Non-pigmented ciliary epithelial cell (primary cell): ENCODE results near the gene RTN1.
A peak's percentile ranks its signal among the peaks of the same experiment; 100 is the strongest.

ENCODE experiments used
- DNase-seq: peaks from one replicate; pipeline ENCODE4 v3.0.0-alpha.2; 2010; ENCODE audit warnings: low read depth

RTN1 gene

DNA sequence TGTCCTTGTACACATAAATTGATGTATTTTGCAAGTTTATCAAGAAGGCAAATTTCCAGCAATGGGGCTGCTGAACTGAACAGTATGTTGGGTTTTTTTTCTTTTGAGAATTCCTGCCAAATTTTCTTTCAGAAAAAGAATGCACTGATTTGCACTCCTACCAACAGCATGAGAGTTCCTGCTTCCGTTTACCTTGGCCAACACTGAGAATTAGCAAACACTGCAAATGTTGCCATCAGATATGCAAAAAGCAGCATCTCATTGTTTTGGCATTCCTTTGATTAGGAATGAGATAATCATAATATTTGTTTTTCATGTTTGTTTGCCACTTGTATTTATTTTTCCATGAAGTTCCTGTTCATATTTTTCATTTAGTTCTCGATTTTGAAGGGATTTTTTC is 82.4 kb downstream of the RTN1 start:
- no peak for DNase-seq

DNA sequence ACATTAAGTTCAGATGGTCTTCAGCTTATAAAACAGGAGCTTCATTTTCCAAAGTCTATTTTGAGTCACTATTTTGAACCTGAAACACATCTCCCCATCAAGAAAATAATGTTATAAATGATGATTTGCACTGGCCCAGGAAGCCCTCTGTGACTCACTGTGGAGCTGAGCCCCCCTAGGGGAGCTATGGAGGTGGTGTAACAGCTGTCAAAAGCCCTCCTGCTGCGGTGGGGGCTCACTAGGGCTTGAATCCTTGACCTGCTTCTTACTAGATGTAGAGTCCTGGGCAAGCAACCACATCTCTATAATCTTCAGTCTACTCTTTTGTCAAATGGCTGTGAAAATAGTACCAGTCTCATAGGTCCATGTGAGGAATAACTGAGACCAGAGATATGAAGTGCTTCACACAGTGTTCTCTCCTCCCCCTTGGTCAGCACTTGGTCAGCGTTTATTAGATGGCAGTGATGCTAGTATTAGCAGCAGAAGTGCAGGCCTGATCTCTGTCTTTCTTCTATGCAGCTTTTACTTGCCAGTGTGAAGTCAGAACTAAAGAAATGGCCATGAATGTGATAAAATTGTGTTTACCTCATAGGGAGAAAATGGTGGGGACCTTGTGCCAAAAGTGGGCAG is 83.4 kb downstream of the RTN1 start:
- DNase-seq: no peak

DNA sequence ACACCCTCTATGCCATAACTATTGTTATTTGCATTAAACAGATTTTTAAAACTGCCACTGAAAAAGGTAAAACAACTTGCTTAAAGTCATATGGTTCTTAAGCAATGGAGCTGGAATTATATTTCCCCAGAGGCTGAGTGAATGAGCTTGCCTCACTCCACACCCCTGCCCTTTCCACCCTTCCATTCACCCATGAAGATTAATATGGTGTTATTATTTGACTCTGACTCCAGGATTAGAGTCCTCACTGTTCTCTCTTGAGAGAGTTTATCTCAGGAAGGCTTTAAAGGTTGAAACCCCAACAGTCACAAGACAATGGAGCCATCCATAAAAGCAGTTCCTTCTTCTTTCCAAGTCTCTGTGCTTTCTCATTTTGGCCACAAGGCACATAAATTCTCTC is 84.9 kb downstream of the RTN1 start:
- DNase-seq: no peak

DNA sequence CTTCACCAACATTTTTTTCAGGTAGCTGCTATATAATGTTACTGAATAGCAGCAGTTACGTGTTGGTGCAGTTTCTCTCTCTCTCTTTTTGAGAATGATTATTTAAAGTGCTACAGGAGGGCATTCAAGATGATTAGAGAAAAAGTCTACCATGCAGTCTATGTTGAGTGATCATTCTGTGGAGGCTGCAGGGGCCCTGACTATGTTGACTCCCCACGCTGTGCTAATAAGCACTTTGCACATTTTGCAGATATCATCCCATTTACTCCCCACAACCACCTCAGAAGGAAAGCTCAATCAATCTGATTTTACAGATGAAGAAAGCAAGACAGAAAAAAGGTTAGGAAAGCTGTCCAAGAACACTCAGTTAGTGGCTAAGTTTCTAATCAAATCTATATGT is 87.8 kb downstream of the RTN1 start:
- no peak for DNase-seq

DNA sequence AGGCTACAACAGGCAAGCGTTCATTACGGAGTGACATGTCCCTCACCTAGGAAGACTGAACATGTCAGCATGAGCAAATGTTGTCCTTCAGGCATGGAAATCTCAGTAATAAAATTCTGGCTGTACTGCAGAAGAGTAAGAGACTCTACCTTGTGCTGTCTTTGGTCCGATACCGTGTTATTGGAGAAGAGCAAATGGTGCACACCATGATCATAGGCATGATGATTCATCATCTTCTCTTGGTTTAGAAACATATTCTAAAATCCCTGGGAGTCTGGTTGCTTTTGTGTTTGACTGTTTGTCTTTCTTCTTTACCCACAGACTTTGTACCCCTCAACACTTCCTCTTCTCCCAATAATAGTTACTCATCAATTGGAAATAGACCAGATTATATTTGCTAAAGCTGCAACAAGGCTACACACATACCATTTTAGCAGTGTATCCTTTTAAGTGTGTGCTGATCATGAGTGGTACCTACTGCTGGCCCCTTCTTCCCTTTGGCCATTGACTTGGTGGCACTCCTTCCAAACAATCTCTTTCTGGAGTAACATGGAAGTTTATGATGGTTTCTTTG is 93.5 kb downstream of the RTN1 start:
- no peak for DNase-seq

DNA sequence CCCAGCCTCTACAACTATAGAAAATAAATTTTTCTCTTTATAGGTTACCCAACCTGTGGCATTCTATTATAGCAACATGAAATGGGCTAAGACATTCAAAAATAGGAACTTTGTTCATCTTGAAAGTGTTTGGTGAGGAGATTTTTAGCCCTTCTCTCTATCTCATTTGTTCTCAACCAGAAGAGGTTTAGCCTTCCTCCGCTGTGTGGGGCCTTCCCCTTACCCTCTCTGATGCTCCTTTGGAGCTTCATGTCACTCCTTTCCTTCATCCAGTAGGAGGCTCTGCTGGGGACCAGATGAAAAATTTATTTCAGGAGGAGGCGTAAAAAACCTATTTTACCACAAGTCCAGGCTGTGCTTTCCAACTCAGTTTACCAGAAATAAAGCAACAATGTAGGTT is 94.1 kb downstream of the RTN1 start:
- DNase-seq: no peak

DNA sequence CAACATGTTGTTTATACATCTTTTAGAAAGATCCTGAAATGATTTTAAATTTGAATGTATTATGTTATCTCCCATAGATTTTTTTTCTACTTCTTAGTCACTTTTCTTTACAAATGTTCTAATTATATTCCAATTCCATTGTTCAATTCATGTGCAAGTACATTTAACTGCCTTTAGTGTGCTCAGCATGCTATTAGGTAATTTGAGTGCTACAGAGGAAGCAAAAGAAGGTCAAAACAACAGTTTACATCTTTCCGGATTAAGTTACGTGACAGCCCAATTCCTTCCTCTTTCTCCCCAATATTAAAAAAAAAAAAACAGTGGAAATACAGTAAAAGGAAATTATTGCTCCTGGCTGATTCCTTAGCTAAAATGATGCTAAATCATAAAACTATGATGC is 98.3 kb downstream of the RTN1 start:
- peak; percentile 9 for DNase-seq

DNA sequence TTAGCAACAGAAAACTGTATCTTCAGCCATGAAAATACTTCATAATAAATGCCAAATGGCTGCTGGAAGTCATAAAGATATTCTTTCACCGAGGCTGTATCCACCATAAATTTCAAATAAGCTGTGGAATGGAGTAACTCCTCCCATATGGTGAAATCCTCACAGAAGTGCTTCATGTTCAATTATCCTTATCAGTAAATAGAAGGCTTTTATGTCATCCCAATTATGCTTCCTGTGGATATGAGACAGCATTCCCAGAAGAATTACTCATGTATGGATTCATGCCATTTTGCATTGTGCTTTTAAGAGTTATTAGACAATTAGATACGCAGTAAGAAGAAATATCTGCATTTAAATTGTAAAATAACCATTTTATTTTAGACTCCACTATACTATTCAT is 99.0 kb downstream of the RTN1 start:
- DNase-seq: peak; percentile 60

DNA sequence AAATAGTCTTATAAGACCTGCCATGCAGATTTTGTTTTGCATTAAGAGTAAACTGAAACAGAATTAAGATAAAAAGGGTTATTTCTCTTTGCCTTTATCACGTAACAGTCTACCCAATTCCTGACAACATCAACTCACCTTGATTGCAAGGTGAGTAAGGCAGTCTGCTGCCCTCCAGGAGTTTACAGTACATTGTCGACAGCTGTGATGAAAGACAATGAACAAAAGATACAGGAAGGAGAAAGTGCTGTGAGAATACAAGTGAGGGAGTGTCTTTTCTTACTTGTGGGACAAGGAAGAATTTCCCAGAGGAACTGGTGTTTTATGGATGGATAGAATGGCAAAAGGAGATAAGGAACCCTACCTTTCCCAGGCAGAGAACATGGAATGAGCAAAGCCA is 101.0 kb downstream of the RTN1 start:
- DNase-seq: no peak

DNA sequence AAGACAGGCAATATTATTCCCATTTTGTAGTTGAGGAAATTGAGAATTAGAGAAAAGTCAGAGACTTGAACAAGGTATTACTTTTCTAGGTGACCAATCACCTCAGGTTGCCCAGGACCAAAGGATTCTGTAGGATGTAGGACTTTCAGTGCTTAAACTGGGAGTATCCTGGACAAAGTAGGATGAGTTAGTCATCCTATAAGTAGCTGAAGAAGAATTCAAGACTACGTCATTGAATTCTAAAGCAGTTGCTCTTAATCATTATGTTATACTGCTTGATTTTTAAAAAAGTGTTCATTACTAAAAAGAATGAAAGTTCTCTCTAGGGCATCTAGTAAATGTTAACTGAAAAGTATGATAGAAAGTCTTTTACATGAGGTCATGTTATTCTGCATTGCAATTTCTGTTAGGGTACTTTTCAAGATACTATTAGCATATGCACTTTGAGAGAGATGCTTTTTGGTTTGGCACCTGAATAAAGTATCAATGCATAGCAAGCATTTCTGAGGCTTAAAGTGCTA is 101.7 kb downstream of the RTN1 start:
- DNase-seq: peak; percentile 10

DNA sequence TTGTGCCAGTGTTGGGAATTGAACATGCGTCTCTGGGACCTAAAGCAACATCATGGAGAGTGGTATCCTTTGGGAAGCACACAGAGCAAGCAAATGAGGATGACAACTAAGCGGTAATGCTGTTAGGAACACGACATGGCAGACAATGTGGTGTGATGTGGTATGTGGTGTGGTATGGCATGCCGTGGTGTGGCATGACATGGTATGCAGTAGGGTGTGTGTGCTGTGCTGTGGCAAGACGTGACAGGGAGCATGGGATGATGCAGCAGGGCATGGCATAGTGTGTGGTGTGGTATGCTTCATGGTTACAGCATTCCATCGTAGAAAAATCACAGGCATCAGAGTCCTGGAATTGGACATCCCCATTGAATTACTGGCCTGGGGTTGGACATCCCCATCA is 108.7 kb downstream of the RTN1 start:
- no peak for DNase-seq

DNA sequence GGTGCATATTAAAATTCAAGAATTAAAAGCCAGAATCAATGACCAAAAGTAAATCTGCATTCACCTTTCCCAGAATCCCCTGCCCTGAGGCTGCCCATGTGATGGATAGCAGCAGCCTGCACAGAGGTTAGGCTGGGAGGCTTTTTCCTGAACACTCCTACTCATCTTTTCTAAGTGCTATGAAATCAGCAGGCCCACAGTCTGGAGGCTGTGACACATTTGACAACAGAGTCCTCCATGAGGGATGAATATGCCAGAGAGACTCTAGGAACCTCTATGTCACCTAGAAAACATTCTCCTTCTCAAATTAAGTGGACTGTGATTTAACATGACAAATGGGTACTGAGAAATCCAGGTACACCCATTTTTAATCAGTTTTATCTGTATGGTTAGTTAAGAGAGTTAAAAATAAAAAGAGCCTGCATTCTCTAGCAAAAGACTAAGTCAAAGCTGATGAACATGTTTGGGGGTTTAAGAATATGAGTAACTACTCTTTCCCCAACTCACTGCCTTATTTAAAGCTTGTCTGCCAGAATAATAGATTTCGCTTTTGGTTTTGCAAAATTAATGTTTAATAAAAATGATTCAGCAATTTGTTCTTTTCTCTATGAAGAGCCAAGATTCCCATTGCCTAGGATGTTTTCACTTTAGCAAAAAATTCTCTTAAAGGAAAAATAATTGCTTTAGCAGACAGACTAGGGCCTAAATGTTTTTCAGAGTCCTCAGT is 115.0 kb downstream of the RTN1 start:
- no peak for DNase-seq

DNA sequence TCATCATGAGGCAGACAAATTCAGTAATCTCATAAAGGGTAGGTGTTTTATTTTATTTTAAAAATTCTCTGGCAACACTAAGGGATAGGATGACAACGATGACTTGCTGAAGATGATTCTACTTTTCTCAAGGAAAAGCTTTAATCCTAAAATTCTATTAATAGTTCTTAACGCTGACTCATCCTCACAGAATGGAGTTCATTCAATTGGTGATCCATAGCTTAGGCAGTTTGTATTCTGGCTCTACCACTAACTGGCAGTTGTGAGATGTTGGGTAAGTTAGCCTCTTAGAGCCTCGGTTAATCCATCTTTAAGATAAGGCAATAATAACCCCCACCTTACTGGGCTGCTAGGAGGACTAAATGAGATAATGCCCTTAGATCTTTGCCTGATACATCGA is 116.3 kb downstream of the RTN1 start:
- DNase-seq: peak; percentile 20

DNA sequence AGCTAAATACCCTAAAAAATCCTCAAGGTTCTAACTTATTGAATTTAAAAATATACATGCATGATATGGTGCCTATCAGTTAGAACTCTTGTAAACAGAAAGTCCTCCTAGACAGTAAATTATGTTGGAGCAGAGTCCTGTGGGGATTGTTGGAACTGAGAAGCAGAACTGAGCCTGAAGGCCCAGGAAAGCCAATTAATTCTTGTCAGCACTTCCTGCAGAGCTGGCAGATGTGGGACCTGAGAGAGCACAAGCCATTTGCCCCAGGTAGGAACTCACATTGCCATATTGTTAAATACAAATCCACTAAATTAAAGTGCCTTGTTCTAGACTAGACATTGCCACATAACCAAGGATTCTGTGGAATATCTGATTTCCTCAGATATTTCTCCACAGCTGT is 117.1 kb downstream of the RTN1 start:
- DNase-seq: no peak

DNA sequence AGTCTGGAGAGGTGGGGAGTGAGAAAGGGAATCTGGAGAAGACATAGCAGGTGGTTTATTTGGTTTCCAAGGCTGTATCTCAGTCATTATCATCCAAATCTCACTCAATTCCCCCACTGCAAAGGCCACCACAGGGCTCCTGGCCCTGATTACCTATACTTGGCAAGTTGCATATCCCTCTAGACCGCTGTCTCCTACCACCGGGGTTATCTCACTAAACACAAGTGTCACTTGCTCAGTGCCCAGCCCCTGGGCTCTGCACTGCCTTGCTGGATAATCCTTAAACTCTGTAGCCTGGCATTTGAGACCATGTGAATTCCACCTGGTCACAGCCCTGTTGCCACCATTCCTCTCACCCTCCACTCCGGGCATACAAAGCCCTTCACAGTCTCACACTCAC is 119.0 kb downstream of the RTN1 start:
- no peak for DNase-seq

DNA sequence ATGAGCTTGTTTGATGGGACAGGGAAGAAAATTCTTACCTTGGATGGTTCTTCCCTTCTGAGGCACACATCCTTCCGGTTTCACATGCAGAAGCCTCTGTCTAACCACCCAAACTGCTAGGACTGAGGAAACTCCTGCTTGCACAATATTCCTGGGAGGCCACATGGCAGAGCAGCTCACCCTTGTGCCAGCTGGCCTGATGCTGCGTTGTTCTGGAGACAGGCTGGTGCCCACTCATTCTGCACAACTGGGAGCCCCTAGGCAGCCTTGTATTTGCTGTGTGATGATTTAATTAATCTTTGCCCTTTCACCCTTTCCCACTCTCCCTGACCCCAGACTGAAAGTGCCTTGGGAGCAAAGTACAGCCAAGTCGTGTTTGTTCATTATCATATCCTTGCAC is 130.8 kb downstream of the RTN1 start:
- DNase-seq: no peak

DNA sequence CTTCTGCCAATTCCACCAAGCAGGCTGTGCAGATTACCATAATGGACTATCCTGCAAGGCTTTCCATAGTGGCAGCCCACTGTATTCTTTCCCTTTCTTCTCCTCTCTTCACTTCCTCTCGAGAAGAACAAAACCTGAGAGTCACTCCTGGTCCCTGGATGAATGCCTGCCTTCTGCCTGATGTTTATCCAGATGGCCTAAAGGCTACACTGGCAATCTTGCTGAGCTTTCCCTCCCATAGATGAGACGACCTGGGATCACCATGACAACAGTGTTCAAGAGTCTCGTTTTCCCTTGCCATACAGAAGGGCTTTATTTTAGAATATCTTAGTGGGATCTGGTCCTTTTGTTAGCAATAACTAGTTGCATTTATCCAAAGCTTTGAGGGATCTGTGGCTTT is 142.3 kb downstream of the RTN1 start:
- DNase-seq: no peak

DNA sequence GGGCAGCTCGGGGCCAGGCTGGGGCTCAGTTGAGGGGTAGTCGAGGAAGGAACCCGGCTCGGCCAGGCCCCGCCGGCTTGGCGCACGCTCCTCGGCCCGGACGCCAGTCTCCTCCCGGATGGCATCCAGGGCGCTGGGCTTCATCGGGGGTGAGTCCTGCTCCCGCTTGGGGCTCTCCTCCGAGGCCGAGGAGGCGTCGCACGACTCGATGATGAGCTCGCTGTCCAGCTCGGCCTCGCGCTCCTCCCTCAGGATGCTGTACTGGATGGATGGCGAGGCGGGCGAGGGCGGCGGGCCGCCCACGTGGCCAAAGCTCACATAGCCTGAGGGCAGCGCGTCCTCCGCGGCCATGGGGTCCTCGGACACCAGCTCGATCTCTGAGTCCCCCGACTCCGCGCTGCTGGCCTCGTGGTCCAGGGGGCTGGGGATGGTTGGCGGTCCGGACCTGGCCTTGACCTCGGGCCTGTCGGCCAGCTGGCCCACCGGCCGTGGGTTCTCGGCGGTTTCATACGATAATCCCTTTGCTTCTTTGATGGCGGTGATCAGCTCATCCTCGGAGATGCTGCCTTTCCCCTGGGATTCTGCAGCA is 143.4 kb downstream of the RTN1 start:
- no peak for DNase-seq

DNA sequence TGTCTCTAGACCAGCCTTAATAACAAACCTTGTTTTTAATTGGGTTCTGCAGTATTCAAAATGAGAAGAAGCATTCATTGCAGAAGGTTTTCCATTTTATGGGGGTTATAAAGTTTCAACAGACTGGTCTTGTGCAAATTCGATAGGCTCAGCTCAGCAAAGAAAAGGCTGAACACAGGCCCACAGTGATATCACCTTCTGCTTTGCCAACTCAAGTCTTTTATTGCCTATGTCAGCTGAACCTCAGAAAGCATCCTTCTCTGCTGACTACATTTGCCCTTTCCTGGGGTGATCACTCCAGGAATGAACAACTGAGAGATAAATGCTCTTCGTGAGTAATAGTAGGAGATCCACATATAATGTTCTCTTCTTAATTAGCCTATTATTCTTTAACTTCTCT is 159.5 kb downstream of the RTN1 start:
- DNase-seq: no peak

DNA sequence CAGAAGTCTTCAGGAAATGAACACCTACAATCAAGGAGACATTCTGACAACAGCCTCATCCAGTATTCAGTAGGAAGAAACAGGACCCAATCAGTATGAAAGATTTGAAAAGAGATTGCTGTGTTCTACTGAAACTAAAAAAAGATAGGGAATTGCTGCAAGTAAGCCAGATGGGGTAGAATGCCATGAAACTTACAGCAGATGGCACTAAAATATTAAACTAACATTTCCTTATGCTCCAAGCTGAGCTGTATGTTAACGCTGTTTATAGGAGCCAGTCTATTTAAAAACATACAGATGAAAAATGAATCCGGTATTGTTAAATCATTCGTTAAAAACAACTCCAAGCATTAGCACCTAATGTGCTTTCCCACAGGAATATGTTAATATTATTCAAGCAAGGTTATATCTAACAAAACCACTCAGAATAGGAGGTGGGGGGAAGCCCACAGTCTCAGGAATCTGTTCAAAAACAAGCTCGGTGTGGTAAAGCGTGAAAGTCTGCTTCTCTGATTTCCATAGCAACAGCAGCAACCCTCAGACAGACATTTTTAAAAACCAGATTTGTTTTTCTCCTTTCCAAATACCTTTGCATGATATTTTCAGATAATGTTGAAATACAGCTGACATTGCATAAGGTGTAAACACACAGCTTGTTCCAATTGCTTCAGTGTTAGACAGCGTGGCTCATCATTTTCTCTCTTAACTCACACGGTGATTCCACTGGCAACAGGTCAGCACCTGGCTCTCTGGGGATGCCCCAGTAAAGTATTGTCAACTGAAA is 162.6 kb downstream of the RTN1 start:
- no peak for DNase-seq

DNA sequence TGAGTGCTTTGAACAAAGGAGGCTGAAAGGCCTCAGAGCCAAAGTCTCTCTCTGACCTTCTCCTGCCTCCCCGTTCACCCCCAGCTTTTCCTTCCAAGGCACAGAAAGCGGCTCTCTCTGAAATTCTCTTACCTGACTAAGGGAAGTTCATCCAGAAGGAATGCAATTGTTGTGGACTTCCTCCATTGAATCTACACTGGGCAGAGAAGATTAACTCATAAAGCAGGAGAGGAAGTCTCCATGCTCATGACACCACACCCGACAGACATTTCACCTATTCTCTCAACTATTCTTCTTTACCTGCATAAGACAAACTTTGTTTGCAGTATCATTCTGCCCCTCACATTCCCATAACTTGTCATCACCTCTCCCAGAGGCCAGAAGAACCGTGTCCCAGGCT is 164.7 kb downstream of the RTN1 start:
- no peak for DNase-seq

DNA sequence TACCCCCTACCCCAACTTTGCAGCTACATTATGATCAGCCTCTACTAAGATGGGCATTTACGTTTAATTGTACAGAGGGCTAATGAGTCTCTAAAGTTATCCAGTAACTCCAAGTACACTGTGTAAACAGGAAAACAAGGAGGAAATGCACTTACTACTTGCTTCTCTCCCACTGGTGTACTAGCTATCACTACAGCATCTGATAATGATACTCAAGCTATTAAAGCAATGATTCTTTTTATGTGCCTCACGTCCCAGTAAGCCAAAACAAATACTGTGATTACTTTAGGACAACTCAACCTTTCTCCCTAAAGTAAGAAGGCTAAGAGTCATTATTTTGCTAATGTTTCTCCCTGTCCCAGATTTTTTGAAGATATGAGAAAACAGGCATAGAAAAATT is 165.3 kb downstream of the RTN1 start:
- no peak for DNase-seq
